Right cardiac atrium (tissue), 5 donors: Measurements from ENCODE around the gene WIPF1. TPM values are rescaled to one million over a fixed set of nuclear protein-coding genes. Genes with fewer than 3 reads are reported as not detected.
A peak's percentile ranks its signal among the peaks of the same experiment; 100 is the strongest.

Source experiments
- ATAC-seq, 2 donors: fragments of 200-7000 bp; cut with Tn5 transposase; one replicate each; pipeline versions ENCODE4 v1.8.0 to v1.9.1; 2020; ENCODE audit warnings: moderate library complexity in 2 of 2, mild to moderate bottlenecking in 1 of 2
- DNase-seq, 3 donors: peaks; one replicate each; pipeline ENCODE4 v3.0.0-alpha.2; 2020
- H3K27ac ChIP-seq: one replicate; pipeline ENCODE4 v1.5.1; 2013; ENCODE audit warnings: mild to moderate bottlenecking, low read length, control low read depth, moderate library complexity
- H3K27me3 ChIP-seq: one replicate; pipeline ENCODE4 v1.6.1; 2013; ENCODE audit not compliant: control insufficient read depth, insufficient read depth
- H3K4me1 ChIP-seq: one replicate; pipeline ENCODE4 v1.6.1; 2013; ENCODE audit warnings: low read length; ENCODE audit not compliant: control insufficient read depth, insufficient read depth
- H3K4me3 ChIP-seq: one replicate; pipeline ENCODE4 v1.5.1; 2013; ENCODE audit warnings: low read length, control low read depth
- H3K9me3 ChIP-seq: one replicate; pipeline ENCODE4 v1.6.1; 2013; ENCODE audit warnings: low read length; ENCODE audit not compliant: control insufficient read depth
- WGBS: extraction: QIAGEN DNeasy Blood & Tissue Kit; methylation state at CpG from one replicate; pipeline ENCODE4 v1.1.7; 2013; 5-methylcytosine and 5-hydroxymethylcytosine counted together
- intact Hi-C, 4 donors: fragments of 100-400 bp; cut with DNase I; formaldehyde crosslinking; loops; one replicate each; pipeline versions ENCODE4 v1.11.0 to v1.14.0; 2022 to 2023
- polyA plus RNA-seq: library from polyadenylated mRNA; stranded (reverse); fragments of 200-250 nt; gene quantifications from one replicate; pipeline ENCODE4 v1.2.3, GENCODE V29; 2013
- total RNA-seq, 4 donors: library from RNA; stranded (reverse); fragmentation: NEBNext Ultra II Directional; extraction: Animal tissue kit (Norgen Biotek cat#: 25700); gene quantifications; one replicate each; pipeline ENCODE4 v1.2.1, GENCODE V29; 2021
- donor health status: healthy with polysubstance abuse.
- donor health status: DM: no; HTN: yes; CAD: no.
- donor health status: DM: no; HTN: no; CAD: no.
- donor health status: DM: no; HTN: yes; CAD: no; lungs with severe emphysema.
- donor health status: DM: yes; HTN: yes; CAD: no.

The WIPF1 gene
- total and polyA plus RNA-seq, 5 donors, result 12.2 to 30.0 (median 26.6) TPM

GRCh38 chr2:174632841-174633622, 35.4 kb upstream of the WIPF1 start:
- DNase-seq (no peak), ATAC-seq (peak; percentile 26 to 35)
- no peaks in the 10 kb centered on the region for H3K9me3 ChIP-seq
- intact Hi-C loops, result no loop called here
- peaks cover 7% of the 10 kb centered on the region for H3K4me1 ChIP-seq
- 31% methylated on average over 7 of the region's 7 CpGs for WGBS
- H3K27me3 ChIP-seq, result no peaks in the 10 kb centered on the region
- peak overlapping the region; percentile 35 for H3K4me3 ChIP-seq
- peak overlapping the region; percentile 81 for H3K27ac ChIP-seq

- 84% methylated on average over 11 of the region's 11 CpGs for WGBS
- no peaks in the 10 kb centered on the region for H3K27me3 ChIP-seq
- H3K4me1 ChIP-seq, result peaks cover 7% of the 10 kb centered on the region
- H3K4me3 ChIP-seq, result no peak overlapping the region
- intact Hi-C loops, result no loop called here
- no peak overlapping the region for H3K27ac ChIP-seq
- no peaks in the 10 kb centered on the region for H3K9me3 ChIP-seq
- DNase-seq (no peak), ATAC-seq (no peak)
These were observed 33.7 kb upstream of the WIPF1 start for GRCh38 chr2:174631009-174631981.

GRCh38 chr2:174630107-174630506, 32.5 kb upstream of the WIPF1 start:
- Histone ChIP-seq H3K27ac (no peak overlapping the region), H3K27me3 (no peaks in the 10 kb centered on the region), H3K4me1 (peaks cover 7% of the 10 kb centered on the region), H3K4me3 (no peak overlapping the region), H3K9me3 (no peaks in the 10 kb centered on the region)
- WGBS, result 75% methylated on average over 3 of the region's 3 CpGs
- DNase-seq, result no peak
- intact Hi-C loops, result no loop called here
- ATAC-seq, result no peak

GRCh38 chr2:174629506-174629905, 31.9 kb upstream of the WIPF1 start:
- Histone ChIP-seq H3K9me3 (no peaks in the 10 kb centered on the region), H3K4me1 (peaks cover 7% of the 10 kb centered on the region), H3K27me3 (no peaks in the 10 kb centered on the region), H3K4me3 (no peak overlapping the region), H3K27ac (no peak overlapping the region)
- DNase-seq (no peak), ATAC-seq (no peak)
- intact Hi-C loops, result no loop called here
- WGBS, result 90% methylated on average over 6 of the region's 6 CpGs

GRCh38 chr2:174628528-174629169, 31.0 kb upstream of the WIPF1 start:
- Histone ChIP-seq H3K4me3 (no peak overlapping the region), H3K27me3 (no peaks in the 10 kb centered on the region), H3K4me1 (peaks cover 7% of the 10 kb centered on the region), H3K9me3 (no peaks in the 10 kb centered on the region), H3K27ac (no peak overlapping the region)
- no peak for DNase-seq
- no peak for ATAC-seq
- intact Hi-C loops, result no loop called here
- 94% methylated on average over 2 of the region's 2 CpGs for WGBS

- no peaks in the 10 kb centered on the region for H3K9me3 ChIP-seq
- ATAC-seq (no peak), DNase-seq (no peak)
- no peak overlapping the region for H3K27ac ChIP-seq
- no peaks in the 10 kb centered on the region for H3K27me3 ChIP-seq
- no peak overlapping the region for H3K4me3 ChIP-seq
- H3K4me1 ChIP-seq, result peaks cover 4% of the 10 kb centered on the region
- intact Hi-C loops, result no loop called here
These were observed 29.6 kb upstream of the WIPF1 start for GRCh38 chr2:174627216-174627615.

GRCh38 chr2:174624895-174625430, 27.4 kb upstream of the WIPF1 start:
- DNase-seq (peak in 1 of 3 donors; percentile 27), ATAC-seq (no peak)
- no peaks in the 10 kb centered on the region for H3K4me1 ChIP-seq
- H3K9me3 ChIP-seq, result no peaks in the 10 kb centered on the region
- no peak overlapping the region for H3K27ac ChIP-seq
- 88% methylated on average over 7 of the region's 7 CpGs for WGBS
- no peak overlapping the region for H3K4me3 ChIP-seq
- intact Hi-C loops, result no loop called here
- no peaks in the 10 kb centered on the region for H3K27me3 ChIP-seq

- Histone ChIP-seq H3K4me3 (no peak overlapping the region), H3K4me1 (no peaks in the 10 kb centered on the region), H3K9me3 (no peaks in the 10 kb centered on the region), H3K27me3 (no peaks in the 10 kb centered on the region), H3K27ac (no peak overlapping the region)
- DNase-seq (no peak), ATAC-seq (no peak)
- intact Hi-C loops, result no loop called here
These were observed 26.1 kb upstream of the WIPF1 start for GRCh38 chr2:174623690-174624089.

- ATAC-seq (peak in 1 of 2 donors; percentile 24), DNase-seq (no peak)
- Histone ChIP-seq H3K4me3 (no peak overlapping the region), H3K27me3 (no peaks in the 10 kb centered on the region), H3K9me3 (no peaks in the 10 kb centered on the region), H3K4me1 (peaks cover 1% of the 10 kb centered on the region), H3K27ac (no peak overlapping the region)
- WGBS, result 50% methylated on average over 2 of the region's 2 CpGs
- intact Hi-C loops, result no loop called here
These were observed 25.6 kb upstream of the WIPF1 start for GRCh38 chr2:174623106-174623637.

GRCh38 chr2:174621323-174621722, 23.7 kb upstream of the WIPF1 start:
- DNase-seq (no peak), ATAC-seq (no peak)
- Histone ChIP-seq H3K9me3 (no peaks in the 10 kb centered on the region), H3K4me1 (peaks cover 7% of the 10 kb centered on the region), H3K27ac (no peak overlapping the region), H3K27me3 (no peaks in the 10 kb centered on the region), H3K4me3 (no peak overlapping the region)
- 93% methylated on average over 3 of the region's 3 CpGs for WGBS
- intact Hi-C loops, result no loop called here
